HG03025 (cell line): ENCODE measurements around the gene C16orf74.

ENCODE experiments used
- ATAC-seq: cut with Tn5 transposase; IDR thresholded peaks from one replicate; pipeline ENCODE4 v1.9.1; 2021; ENCODE audit warnings: mild to moderate bottlenecking, moderate library complexity; ENCODE audit not compliant: unreplicated experiment, low FRiP score

Gene C16orf74

DNA sequence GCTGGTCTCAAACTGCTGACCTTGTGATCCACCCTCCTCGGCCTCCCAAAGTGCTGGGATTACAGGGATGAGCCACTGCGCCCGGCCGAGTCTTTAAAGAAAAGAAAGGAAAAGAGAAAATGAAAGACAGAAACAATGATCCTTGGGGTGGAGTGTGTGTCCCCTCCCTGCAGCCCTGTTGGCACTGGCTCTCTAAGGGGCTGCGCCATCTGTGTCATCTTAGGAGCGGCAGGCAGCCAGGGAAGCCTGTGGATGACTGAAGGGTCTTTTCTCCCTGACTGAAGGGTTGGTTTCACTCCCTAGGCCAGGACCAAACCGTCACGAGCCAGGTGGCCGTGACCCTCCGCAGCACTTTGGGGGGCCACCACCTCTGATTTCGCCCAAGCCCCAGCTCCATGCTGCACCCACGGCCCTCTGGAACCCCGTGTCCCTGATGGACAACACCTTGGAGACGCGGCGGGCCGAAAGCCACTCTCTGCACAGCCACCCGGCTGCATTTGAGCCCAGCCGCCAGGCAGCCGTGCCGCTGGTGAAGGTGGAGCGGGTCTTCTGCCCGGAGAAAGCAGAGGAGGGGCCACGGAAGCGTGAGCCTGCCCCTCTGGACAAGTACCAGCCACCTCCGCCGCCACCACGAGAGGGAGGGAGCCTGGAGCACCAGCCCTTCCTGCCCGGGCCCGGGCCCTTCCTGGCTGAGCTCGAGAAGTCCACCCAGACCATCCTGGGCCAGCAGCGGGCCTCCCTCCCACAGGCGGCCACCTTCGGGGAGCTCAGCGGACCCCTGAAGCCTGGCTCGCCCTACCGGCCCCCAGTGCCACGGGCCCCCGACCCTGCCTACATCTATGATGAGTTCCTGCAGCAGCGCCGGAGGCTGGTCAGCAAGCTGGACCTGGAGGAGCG lies 89.8 kb downstream of the C16orf74 start:
- ATAC-seq, result no peak

DNA sequence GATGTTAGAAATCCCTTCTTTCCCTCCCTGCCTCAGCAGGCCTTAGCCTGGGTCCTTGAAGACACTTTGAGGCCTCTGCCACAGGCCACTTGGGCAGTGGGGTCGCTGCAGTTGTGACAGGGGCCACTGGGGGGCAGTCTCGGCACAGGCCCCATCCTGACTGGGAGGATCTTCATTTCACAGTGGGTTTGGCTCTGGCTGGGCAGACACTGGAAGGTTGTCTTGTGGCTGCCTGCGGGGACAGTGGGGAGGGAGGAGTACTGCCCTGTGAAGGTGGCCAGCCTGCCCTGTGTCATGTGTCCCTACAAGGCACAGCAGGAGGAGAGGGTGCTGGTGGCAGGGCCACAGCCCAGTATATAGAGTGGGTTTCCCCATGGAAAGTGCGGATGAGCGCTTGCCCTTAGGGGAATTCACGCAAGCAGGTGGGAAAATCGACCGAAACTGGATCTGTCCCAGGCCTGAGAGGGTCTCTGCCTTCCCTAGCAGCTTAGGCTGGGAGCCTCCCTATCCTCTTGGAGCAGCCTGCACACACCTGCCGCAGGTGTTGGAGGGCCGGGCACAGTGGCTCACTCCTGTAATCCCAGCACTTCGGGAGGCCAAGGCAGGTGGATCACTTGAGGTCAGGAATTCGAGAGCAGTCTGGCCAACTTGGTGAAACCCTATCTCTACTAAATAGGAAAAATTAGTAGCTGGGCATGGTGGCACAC lies 90.9 kb downstream of the C16orf74 start:
- ATAC-seq, result no peak

DNA sequence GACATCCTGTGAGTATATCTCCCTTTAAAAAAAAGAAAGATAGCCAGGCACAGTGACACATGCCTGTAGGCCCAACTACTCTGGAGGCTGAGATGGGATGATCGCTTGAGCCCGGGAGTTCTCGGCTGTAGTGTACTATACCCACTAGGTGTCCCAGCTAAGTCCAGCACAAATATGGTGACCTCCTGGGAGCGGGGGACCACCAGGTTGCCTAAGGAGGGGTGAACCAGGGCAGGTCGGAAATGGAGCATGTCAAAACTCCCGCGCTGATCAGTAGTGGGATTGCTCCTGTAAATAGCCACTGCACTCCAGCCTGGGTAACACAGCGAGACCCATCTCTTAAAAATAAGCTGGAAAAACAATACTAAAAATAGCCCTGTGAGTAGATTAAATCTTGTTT lies 91.6 kb downstream of the C16orf74 start:
- ATAC-seq, result no peak

DNA sequence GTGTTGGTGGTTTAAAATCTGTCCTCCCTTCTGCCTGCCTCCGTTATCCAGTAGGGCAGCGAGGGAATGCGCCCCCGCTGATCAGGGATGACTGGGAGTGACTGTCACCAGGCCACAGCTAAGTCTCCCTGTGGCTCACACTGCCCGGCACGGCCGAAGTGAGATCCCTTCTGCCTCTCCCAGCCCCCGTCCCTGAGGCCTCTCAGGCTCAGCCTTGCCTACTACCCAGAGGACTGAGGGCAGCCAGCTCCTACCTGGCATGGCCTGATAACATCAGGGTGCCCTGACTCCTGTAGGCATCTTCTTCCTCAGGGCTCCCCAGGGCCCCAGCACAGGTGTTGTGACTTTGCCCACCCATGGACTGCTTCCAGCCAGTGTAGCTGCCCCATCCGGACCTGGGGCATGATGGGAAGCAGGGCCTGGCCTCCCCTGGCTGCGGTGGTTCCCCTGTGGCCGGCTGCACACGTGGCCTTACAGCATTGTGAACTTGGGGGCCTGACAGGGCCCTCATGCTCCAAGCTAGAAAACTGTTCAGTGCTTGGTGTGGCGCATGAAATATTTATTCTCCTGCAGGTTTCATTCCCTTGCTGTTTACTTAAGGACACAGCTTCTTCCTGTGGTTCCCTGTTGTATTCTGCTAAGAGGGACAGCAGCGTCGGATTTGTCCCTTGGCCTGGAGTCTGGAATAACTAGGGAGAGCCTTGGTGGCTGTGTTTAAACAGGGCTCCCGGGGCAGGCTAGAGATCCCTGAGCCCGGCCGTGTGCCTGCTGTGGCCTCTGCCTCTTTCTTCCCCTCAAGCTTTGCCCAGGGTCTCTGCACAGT lies 92.2 kb downstream of the C16orf74 start:
- no peak for ATAC-seq

DNA sequence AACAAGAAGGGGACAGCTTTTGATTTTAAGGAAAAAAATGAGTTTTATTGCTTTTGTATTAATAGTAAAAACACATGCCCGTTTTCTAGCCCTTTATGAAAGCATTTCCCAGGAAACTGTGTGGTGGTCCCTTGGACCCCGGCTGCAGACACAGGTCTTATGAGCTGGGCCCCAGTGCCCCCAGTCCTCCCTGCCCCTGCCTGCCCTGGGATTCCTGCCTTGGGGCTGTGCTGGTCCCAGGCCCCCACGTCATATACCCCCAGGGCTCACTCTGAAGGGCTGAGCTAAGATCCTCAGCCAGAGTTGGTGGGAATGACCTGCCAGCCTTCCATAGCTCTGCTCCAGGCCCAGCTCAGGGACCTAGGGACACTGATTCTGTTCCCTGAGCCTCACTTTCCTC lies 92.9 kb downstream of the C16orf74 start:
- ATAC-seq, result no peak
